HEK293 (cell line): ENCODE results near the gene FAM32A.

Experiments used
- ATF2 ChIP-seq: fragments of 450-650 bp; formaldehyde crosslinking; IDR thresholded peaks from 2 replicates; pipeline ENCODE4 v1.5.1; 2016; ENCODE audit warnings: missing biosample characterization, missing genetic modification characterization, low read depth
- EGR2 ChIP-seq: fragments of 450-650 bp; formaldehyde crosslinking; IDR thresholded peaks from 2 replicates; pipeline ENCODE4 v1.5.1; 2016; ENCODE audit warnings: low read depth, missing biosample characterization, missing genetic modification characterization
- ELK4 ChIP-seq: IDR thresholded peaks from 2 replicates; pipeline ENCODE4 v1.6.1; 2011; ENCODE audit warnings: mild to moderate bottlenecking, low read depth, low read length, borderline replicate concordance
- KLF1 ChIP-seq: fragments of 450-650 bp; formaldehyde crosslinking; IDR thresholded peaks from 2 replicates; pipeline ENCODE4 v1.5.1; 2016; ENCODE audit warnings: missing biosample characterization, missing genetic modification characterization
- KLF10 ChIP-seq: fragments of 450-650 bp; IDR thresholded peaks from 2 replicates; pipeline ENCODE4 v1.5.1; 2018; ENCODE audit warnings: missing biosample characterization, mild to moderate bottlenecking, missing genetic modification characterization
- OVOL3 ChIP-seq: fragments of 450-650 bp; formaldehyde crosslinking; IDR thresholded peaks from 2 replicates; pipeline ENCODE4 v1.5.1; 2016; ENCODE audit warnings: missing biosample characterization, missing genetic modification characterization
- PATZ1 ChIP-seq: fragments of 450-650 bp; formaldehyde crosslinking; IDR thresholded peaks from 2 replicates; pipeline ENCODE4 v1.5.1; 2016; ENCODE audit warnings: missing biosample characterization, missing genetic modification characterization
- REST ChIP-seq: fragments of 450-650 bp; formaldehyde crosslinking; IDR thresholded peaks from 2 replicates; pipeline ENCODE4 v1.5.1; 2016; ENCODE audit warnings: missing biosample characterization, missing genetic modification characterization
- ZBTB1 ChIP-seq: fragments of 450-650 bp; formaldehyde crosslinking; IDR thresholded peaks from 2 replicates; pipeline ENCODE4 v1.5.1; 2016; ENCODE audit warnings: missing biosample characterization, missing genetic modification characterization
- ZEB2 ChIP-seq: fragments of 450-650 bp; formaldehyde crosslinking; IDR thresholded peaks from 2 replicates; pipeline ENCODE4 v1.5.1; 2016; ENCODE audit warnings: missing biosample characterization, missing genetic modification characterization
- ZNF146 ChIP-seq: fragments of 450-650 bp; formaldehyde crosslinking; IDR thresholded peaks from 2 replicates; pipeline ENCODE4 v1.5.1; 2016; ENCODE audit warnings: missing biosample characterization, missing genetic modification characterization
- ZNF155 ChIP-seq: fragments of 450-650 bp; formaldehyde crosslinking; IDR thresholded peaks from 2 replicates; pipeline ENCODE4 v1.5.1; 2016; ENCODE audit warnings: missing biosample characterization, missing genetic modification characterization
- ZNF184 ChIP-seq: fragments of 450-650 bp; IDR thresholded peaks from 2 replicates; pipeline ENCODE4 v1.5.1; 2018; ENCODE audit warnings: missing biosample characterization, mild to moderate bottlenecking, missing genetic modification characterization
- ZNF223 ChIP-seq: fragments of 450-650 bp; formaldehyde crosslinking; IDR thresholded peaks from 2 replicates; pipeline ENCODE4 v1.5.1; 2016; ENCODE audit warnings: missing biosample characterization, missing genetic modification characterization
- ZNF23 ChIP-seq: fragments of 450-650 bp; formaldehyde crosslinking; IDR thresholded peaks from 2 replicates; pipeline ENCODE4 v1.5.1; 2016; ENCODE audit warnings: missing biosample characterization, missing genetic modification characterization, borderline replicate concordance
- ZNF311 ChIP-seq: fragments of 450-650 bp; formaldehyde crosslinking; IDR thresholded peaks from 2 replicates; pipeline ENCODE4 v1.5.1; 2017; ENCODE audit warnings: missing biosample characterization, missing genetic modification characterization, borderline replicate concordance
- ZNF341 ChIP-seq: fragments of 450-650 bp; formaldehyde crosslinking; IDR thresholded peaks from 2 replicates; pipeline ENCODE4; 2016; ENCODE audit warnings: low read depth, missing biosample characterization, missing genetic modification characterization
- ZNF530 ChIP-seq: fragments of 450-650 bp; formaldehyde crosslinking; IDR thresholded peaks from 2 replicates; pipeline ENCODE4 v1.5.1; 2016; ENCODE audit warnings: low read depth, missing biosample characterization, missing genetic modification characterization
- ZNF654 ChIP-seq: fragments of 450-650 bp; formaldehyde crosslinking; IDR thresholded peaks from 2 replicates; pipeline ENCODE4 v1.5.1; 2016; ENCODE audit warnings: low read depth, missing biosample characterization, missing genetic modification characterization
- ZNF664 ChIP-seq: fragments of 450-650 bp; formaldehyde crosslinking; IDR thresholded peaks from 2 replicates; pipeline ENCODE4 v1.5.1; 2016; ENCODE audit warnings: missing biosample characterization, missing genetic modification characterization
- ZNF777 ChIP-seq: fragments of 450-650 bp; formaldehyde crosslinking; IDR thresholded peaks from 2 replicates; pipeline ENCODE4 v1.5.1; 2017; ENCODE audit warnings: missing biosample characterization, missing genetic modification characterization, borderline replicate concordance
- ZNF830 ChIP-seq: fragments of 450-650 bp; IDR thresholded peaks from 2 replicates; pipeline ENCODE4 v1.5.0; 2018; ENCODE audit warnings: missing biosample characterization, missing genetic modification characterization, low read depth, mild to moderate bottlenecking, moderate library complexity
- TF ChIP-seq, protein P1 (sequence below): fragments of 450-650 bp; formaldehyde crosslinking; IDR thresholded peaks from 2 replicates; pipeline ENCODE4 v1.5.1; 2016; ENCODE audit warnings: missing biosample characterization, missing genetic modification characterization
- TF ChIP-seq, protein P2 (sequence below): fragments of 450-650 bp; formaldehyde crosslinking; IDR thresholded peaks from 2 replicates; pipeline ENCODE4 v1.5.1; 2016; ENCODE audit warnings: missing biosample characterization, missing genetic modification characterization
- TF ChIP-seq, protein P3 (sequence below): fragments of 450-650 bp; formaldehyde crosslinking; IDR thresholded peaks from 2 replicates; pipeline ENCODE4 v1.5.0; 2017; ENCODE audit warnings: missing biosample characterization, missing genetic modification characterization, borderline replicate concordance

FAM32A gene

GRCh38 chr19:16197622-16198369, 12.6 kb downstream of the FAM32A start, which contains the start of gene AP1M1 (continued):
- peak; percentile 68 for TF ChIP-seq ZNF341 (tag by site-specific recombination)
- TF ChIP-seq KLF10 (tag by site-specific recombination), result 0 out of 2 replicates have a peak, but pooled peaks have one; percentile 37
- TF ChIP-seq ZNF777 (tag by site-specific recombination), result no peak
- TF ChIP-seq ZNF311 (tag by site-specific recombination), result no peak
- TF ChIP-seq, protein P1, sequence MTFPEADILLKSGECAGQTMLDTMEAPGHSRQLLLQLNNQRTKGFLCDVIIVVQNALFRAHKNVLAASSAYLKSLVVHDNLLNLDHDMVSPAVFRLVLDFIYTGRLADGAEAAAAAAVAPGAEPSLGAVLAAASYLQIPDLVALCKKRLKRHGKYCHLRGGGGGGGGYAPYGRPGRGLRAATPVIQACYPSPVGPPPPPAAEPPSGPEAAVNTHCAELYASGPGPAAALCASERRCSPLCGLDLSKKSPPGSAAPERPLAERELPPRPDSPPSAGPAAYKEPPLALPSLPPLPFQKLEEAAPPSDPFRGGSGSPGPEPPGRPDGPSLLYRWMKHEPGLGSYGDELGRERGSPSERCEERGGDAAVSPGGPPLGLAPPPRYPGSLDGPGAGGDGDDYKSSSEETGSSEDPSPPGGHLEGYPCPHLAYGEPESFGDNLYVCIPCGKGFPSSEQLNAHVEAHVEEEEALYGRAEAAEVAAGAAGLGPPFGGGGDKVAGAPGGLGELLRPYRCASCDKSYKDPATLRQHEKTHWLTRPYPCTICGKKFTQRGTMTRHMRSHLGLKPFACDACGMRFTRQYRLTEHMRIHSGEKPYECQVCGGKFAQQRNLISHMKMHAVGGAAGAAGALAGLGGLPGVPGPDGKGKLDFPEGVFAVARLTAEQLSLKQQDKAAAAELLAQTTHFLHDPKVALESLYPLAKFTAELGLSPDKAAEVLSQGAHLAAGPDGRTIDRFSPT, result peak; percentile 74
- TF ChIP-seq ZBTB1 (tag by site-specific recombination), result no peak
- no peak for TF ChIP-seq ZNF23
- TF ChIP-seq OVOL3 (tag by site-specific recombination), result peak; percentile 100
- TF ChIP-seq EGR2 (tag by site-specific recombination), result peak; percentile 75
- TF ChIP-seq, protein P2, sequence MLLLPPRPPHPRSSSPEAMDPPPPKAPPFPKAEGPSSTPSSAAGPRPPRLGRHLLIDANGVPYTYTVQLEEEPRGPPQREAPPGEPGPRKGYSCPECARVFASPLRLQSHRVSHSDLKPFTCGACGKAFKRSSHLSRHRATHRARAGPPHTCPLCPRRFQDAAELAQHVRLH, result peak; percentile 98
- no peak for TF ChIP-seq ZNF830
- peak; percentile 88 for TF ChIP-seq KLF1 (tag by site-specific recombination)
- TF ChIP-seq ZNF184 (tag by site-specific recombination), result no peak
- TF ChIP-seq PATZ1 (tag by site-specific recombination), result peak; percentile 92
- TF ChIP-seq ZNF530 (tag by site-specific recombination), result no peak
- TF ChIP-seq ATF2 (tag by site-specific recombination), result no peak
- TF ChIP-seq ZEB2 (tag by site-specific recombination), result peak; percentile 69
- TF ChIP-seq ZNF146, result no peak
- TF ChIP-seq ZNF664, result no peak
- TF ChIP-seq ZNF155 (tag by site-specific recombination), result no peak
- TF ChIP-seq ZNF654 (tag by site-specific recombination), result no peak
- no peak for TF ChIP-seq ELK4
- TF ChIP-seq, protein P3, sequence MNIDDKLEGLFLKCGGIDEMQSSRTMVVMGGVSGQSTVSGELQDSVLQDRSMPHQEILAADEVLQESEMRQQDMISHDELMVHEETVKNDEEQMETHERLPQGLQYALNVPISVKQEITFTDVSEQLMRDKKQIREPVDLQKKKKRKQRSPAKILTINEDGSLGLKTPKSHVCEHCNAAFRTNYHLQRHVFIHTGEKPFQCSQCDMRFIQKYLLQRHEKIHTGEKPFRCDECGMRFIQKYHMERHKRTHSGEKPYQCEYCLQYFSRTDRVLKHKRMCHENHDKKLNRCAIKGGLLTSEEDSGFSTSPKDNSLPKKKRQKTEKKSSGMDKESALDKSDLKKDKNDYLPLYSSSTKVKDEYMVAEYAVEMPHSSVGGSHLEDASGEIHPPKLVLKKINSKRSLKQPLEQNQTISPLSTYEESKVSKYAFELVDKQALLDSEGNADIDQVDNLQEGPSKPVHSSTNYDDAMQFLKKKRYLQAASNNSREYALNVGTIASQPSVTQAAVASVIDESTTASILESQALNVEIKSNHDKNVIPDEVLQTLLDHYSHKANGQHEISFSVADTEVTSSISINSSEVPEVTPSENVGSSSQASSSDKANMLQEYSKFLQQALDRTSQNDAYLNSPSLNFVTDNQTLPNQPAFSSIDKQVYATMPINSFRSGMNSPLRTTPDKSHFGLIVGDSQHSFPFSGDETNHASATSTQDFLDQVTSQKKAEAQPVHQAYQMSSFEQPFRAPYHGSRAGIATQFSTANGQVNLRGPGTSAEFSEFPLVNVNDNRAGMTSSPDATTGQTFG (tag by site-specific recombination), result no peak
- no peak for TF ChIP-seq ZNF223 (tag by site-specific recombination)
- TF ChIP-seq REST, result no peak
